Activated CD4-positive, alpha-beta T cell treated with anti-CD3 and anti-CD28 coated beads, Interleukin-2, amount 10 ng/mL, durations not matched to agents 24 days and 14 days (primary cell): Measurements from ENCODE around the gene CD200R1. TPM values are rescaled to one million over a fixed set of nuclear protein-coding genes. Genes with fewer than 3 reads are reported as not detected.
A peak's percentile ranks its signal among the peaks of the same experiment; 100 is the strongest.

ENCODE experiments used
- DNase-seq: peaks from one replicate; pipeline ENCODE4 v3.0.0; 2022
- H3K27ac Mint-ChIP-seq: one replicate; pipeline ENCODE4 v1.8.0; 2022; ENCODE audit warnings: mild to moderate bottlenecking, mixed read lengths
- H3K27me3 Mint-ChIP-seq: one replicate; pipeline ENCODE4 v1.8.0; 2022; ENCODE audit warnings: mixed read lengths
- H3K36me3 Mint-ChIP-seq: one replicate; pipeline ENCODE4 v1.8.0; 2022; ENCODE audit warnings: low read depth, mild to moderate bottlenecking, mixed read lengths
- H3K4me1 Mint-ChIP-seq: one replicate; pipeline ENCODE4 v1.8.0; 2021; ENCODE audit warnings: mixed read lengths
- H3K4me3 Mint-ChIP-seq: one replicate; pipeline ENCODE4 v1.8.0; 2022; ENCODE audit warnings: mild to moderate bottlenecking, moderate library complexity, mixed read lengths
- H3K9me3 Mint-ChIP-seq: one replicate; pipeline ENCODE4 v1.8.0; 2021; ENCODE audit warnings: mixed read lengths
- intact Hi-C: fragments of 100-400 bp; cut with micrococcal nuclease; formaldehyde crosslinking; loops from one replicate; pipeline ENCODE4 v1.15.1; 2023
- total RNA-seq: library from RNA; stranded (reverse); gene quantifications from 2 replicates; pipeline ENCODE4 v1.2.3, GENCODE V29; 2022

The CD200R1 gene, protein sequence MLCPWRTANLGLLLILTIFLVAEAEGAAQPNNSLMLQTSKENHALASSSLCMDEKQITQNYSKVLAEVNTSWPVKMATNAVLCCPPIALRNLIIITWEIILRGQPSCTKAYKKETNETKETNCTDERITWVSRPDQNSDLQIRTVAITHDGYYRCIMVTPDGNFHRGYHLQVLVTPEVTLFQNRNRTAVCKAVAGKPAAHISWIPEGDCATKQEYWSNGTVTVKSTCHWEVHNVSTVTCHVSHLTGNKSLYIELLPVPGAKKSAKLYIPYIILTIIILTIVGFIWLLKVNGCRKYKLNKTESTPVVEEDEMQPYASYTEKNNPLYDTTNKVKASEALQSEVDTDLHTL
- total RNA-seq, result 3.8 TPM in 2 replicates

DNA sequence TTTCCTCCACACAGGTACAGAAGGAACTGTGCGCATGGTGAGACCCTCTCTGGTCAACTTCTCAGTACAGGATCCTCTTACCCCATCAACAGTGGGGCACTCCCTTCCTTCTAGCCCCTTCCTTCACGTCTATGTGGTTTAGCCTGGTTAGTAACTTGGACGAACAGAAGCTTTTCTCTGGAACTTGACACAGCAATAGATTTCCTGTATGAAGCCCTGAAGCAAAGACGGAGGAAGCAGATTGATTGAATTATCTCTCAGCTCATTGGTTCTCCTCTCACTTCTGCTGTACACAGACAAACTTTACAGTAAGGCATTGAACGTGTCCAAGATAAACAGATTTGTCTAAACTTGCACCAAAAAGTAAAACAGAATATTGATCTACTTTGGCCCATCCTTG, at the start of gene CD200R1:
CD200R1 (minus strand) TSS at position 210 of the 400 bp plus-strand sequence. CDS start 246 bp downstream, outside the sequence.
- no peaks in the 10 kb centered on the region for H3K27me3 Mint-ChIP-seq
- no peaks in the 10 kb centered on the region for H3K9me3 Mint-ChIP-seq
- peak; percentile 75 for DNase-seq
- peak within 1 kb of the TSS; percentile 93 for H3K27ac Mint-ChIP-seq
- intact Hi-C loops, result loop anchor here (5.0 to 10.0 kb wide), 4 partner anchors 478 to 840 kb away; partner anchors contain the start of genes ATP6V1A, BTLA, GCSAM and NAA50
- peaks cover 3% of the 10 kb centered on the region for H3K36me3 Mint-ChIP-seq
- H3K4me3 Mint-ChIP-seq, result peak within 1 kb of the TSS; percentile 85
- H3K4me1 Mint-ChIP-seq, result peaks cover 66% of the 10 kb centered on the region

DNA sequence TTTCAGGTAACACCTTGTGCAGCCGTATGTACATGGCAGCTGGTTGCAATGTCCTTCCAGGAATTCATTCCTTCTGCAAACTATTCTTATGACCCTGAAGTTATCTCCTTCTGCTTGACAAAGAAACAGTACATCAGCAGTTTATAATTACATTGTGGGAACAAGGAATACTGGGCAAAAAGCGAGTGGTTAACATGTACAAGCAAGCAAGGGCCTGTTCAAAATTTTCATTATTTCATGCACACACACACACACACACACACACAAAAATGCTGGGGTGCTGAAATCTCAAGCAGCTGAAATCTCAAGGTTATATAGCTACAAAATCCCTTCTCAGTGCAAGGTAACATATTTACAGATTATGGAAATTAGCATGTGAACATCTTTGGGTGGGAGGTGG, 46.6 kb upstream of the CD200R1 start:
- H3K27me3 Mint-ChIP-seq, result no peaks in the 10 kb centered on the region
- H3K27ac Mint-ChIP-seq, result no peak overlapping the region
- H3K9me3 Mint-ChIP-seq, result no peaks in the 10 kb centered on the region
- no peak overlapping the region for H3K4me3 Mint-ChIP-seq
- peaks cover 19% of the 10 kb centered on the region for H3K36me3 Mint-ChIP-seq
- DNase-seq, result no peak
- intact Hi-C loops, result no loop called here
- H3K4me1 Mint-ChIP-seq, result peaks cover 31% of the 10 kb centered on the region

DNA sequence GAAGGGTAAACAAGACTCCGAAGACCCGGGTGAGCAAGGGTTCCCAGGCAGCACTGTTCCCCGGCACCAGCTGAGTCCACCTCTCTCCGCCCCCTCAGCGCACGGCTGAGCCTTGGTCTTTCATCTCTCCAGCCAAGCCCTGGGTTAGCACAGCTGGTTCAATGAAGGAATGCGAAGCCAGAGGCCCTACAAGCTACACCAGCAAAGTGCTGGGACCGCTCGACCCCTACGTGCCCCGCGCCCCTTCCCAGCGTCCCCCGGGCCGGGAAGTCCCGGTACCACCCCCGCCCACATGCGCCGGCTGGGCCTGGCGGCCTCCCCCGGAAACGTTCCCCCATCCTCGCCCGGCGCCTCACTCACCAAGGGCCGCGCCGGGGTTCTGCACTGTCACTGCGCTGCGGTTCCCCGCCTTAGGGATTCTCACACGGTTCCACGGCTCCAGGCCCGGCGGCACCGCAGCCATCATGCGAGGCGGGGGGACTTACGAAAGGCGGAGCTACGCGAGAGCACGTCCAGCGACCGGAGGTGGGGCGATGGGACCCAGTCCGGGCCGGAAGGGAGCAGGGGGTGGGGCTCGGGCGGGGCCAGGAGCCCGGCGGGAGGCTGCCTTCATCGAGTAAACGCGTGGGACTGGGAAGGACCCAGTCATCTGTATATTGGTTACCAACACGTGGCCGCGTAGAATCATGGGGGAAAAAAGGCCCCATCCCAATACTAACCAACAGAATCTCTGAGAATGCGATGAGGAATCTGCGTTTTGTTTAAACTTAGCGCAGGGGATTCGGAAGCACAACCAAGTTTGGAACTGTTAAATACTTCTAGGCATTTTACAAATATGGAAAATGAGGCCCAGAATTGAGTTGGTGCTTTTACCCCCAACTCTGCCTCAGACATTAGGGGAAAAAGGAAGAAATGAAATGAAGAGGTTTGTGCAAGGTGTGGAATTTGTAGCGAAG, 44.6 kb upstream of the CD200R1 start:
- DNase-seq, result peak; percentile 94
- intact Hi-C loops, result loop anchor here (1.0 to 10.0 kb wide), 11 partner anchors 14 to 1195 kb away; partner anchors contain the start of genes ATP6V1A, CCDC191, GTPBP8 and NAA50
- Mint-ChIP-seq H3K4me3 (peak overlapping the region; percentile 89), H3K27ac (peak overlapping the region; percentile 97), H3K9me3 (no peaks in the 10 kb centered on the region), H3K27me3 (no peaks in the 10 kb centered on the region), H3K36me3 (peaks cover 31% of the 10 kb centered on the region), H3K4me1 (peaks cover 40% of the 10 kb centered on the region)

DNA sequence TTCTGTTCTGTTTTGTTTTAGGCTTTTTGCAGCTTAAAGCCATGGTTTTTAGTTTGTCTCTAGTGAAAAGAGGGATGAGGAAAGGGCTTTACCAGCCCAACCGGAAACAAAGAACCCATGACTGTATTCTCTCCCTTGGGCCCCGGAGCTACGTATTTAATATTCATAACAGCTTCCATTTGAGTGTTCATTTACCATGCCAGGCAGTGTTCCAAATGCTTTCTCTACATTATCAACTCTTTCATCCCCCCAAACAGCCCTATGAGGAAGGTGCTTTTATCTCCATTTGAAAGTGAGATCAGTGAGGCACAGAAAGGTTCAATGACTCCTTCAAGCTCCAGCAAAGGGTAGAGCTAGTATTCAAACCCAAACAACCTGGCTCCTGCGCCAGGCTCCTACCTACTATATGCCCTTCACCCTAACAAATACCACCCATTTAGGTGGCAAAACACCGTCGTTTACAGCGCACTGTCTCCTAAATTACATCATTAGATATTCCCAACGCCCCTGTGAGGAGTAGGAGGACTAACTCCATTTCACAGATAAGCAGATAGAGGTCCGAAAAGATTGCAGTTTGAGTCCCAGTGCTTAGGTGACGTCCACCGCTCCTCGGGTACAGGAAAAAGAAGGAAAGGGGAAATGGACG, 43.8 kb upstream of the CD200R1 start:
- no peaks in the 10 kb centered on the region for H3K27me3 Mint-ChIP-seq
- peak overlapping the region; percentile 97 for H3K27ac Mint-ChIP-seq
- intact Hi-C loops, result loop anchor here (1.0 to 10.0 kb wide), 11 partner anchors 13 to 1196 kb away; partner anchors contain the start of genes ATP6V1A, CCDC191, GTPBP8 and NAA50
- peak; percentile 66 for DNase-seq
- H3K4me1 Mint-ChIP-seq, result peaks cover 42% of the 10 kb centered on the region
- peaks cover 35% of the 10 kb centered on the region for H3K36me3 Mint-ChIP-seq
- H3K9me3 Mint-ChIP-seq, result no peaks in the 10 kb centered on the region
- peak overlapping the region; percentile 89 for H3K4me3 Mint-ChIP-seq

DNA sequence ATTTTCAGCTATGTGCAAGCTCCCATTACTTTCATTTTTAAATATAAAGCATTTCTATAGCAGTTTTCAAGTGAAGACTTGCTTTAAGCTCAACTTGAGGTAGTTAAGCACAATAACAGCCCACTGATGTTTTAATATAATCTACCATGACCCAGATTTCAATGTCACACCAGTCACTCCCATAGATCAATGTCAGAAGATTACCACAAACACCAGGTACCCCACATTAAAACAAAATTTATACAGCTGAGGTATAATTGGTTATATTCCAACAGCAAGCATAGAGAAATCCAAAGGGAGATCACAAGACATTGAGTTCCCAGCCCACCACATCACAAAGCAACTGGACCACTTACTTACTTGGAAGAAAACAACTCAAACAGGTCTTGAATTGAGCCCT, 38.7 kb upstream of the CD200R1 start:
- H3K4me3 Mint-ChIP-seq, result no peak overlapping the region
- H3K27ac Mint-ChIP-seq, result no peak overlapping the region
- H3K36me3 Mint-ChIP-seq, result peaks cover 67% of the 10 kb centered on the region
- H3K9me3 Mint-ChIP-seq, result no peaks in the 10 kb centered on the region
- peaks cover 44% of the 10 kb centered on the region for H3K4me1 Mint-ChIP-seq
- intact Hi-C loops, result loop anchor here (10.0 kb wide), 1 partner anchor 1201 kb away; no protein-coding TSS in a partner anchor
- no peak for DNase-seq
- H3K27me3 Mint-ChIP-seq, result no peaks in the 10 kb centered on the region

DNA sequence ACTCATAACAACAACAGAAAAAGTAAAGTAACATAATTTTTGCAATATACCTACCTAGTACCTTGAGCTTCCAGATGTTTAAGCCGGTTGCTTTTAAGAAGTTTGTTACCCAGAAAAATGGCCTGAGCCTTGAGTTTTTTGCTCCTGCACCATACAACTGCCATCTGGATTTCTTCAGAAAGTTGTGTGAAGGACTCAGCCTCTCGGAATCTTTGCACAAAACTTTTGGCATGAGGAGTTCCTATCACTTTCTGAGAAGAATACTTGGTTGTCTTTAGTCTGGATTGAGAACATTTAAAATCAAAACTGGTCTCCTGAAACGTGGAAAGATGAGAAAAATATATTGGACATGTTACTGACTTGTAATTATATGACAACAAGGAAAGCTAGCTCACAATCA, 33.2 kb upstream of the CD200R1 start:
- H3K27me3 Mint-ChIP-seq, result no peaks in the 10 kb centered on the region
- DNase-seq, result no peak
- H3K4me1 Mint-ChIP-seq, result peaks cover 46% of the 10 kb centered on the region
- intact Hi-C loops, result no loop called here
- no peak overlapping the region for H3K4me3 Mint-ChIP-seq
- peaks cover 76% of the 10 kb centered on the region for H3K36me3 Mint-ChIP-seq
- no peak overlapping the region for H3K27ac Mint-ChIP-seq
- H3K9me3 Mint-ChIP-seq, result no peaks in the 10 kb centered on the region

DNA sequence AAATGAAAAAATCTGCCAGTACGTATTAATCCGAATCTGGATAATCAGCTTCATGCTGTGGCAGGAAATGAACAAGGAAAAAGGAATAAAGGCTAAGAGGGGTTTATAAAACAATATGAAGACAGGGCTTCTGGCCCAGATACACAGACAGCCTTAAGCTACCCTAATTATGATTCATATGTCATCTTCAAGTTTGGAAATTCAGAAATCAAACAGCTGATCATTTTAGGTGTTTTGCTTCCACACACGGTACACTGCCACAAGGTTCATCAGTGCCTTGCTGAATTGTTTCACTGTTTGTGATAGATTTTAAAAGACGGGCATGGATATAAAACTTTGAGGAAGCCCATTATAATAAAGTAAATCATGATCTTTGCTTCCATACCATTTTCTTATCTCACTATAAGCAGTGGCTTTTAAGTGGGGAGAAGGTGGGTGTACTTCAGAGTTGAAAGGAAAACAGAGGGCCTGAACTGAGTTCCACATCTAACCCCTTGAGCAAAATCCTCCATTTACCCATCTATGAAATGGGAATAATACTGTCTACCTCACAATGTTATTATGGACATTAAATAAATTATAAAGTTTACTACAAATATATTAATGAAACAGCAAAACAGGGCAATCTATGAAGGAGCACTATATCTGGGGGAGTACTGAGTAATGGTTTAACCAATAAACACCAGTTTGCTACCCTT, 31.6 kb upstream of the CD200R1 start:
- Mint-ChIP-seq H3K27me3 (no peaks in the 10 kb centered on the region), H3K9me3 (no peaks in the 10 kb centered on the region), H3K4me3 (peak overlapping the region; percentile 77), H3K27ac (peak overlapping the region; percentile 88), H3K36me3 (peaks cover 75% of the 10 kb centered on the region), H3K4me1 (peaks cover 53% of the 10 kb centered on the region)
- intact Hi-C loops, result no loop called here
- no peak for DNase-seq

DNA sequence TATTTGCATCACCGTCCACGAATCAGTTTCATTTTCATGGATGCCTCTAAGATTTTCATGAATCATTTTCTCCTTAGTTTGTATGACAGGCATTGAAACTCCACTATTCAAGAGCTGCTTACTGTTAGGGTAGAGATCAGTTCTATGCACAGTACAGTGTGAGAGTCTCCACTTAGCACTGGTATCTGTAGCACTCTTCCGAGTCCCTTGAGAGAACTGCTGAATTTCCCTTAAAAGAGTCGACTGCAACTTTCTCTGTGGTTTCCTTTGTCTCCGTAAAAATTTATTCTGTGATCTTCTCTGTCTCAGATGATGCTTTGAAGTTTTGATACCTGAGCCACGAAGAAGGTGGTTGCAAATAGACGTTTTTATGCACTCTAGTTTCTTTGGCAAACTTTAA, 30.7 kb upstream of the CD200R1 start:
- peak overlapping the region; percentile 88 for H3K27ac Mint-ChIP-seq
- H3K4me3 Mint-ChIP-seq, result peak overlapping the region; percentile 77
- peak; percentile 77 for DNase-seq
- peaks cover 56% of the 10 kb centered on the region for H3K4me1 Mint-ChIP-seq
- H3K9me3 Mint-ChIP-seq, result no peaks in the 10 kb centered on the region
- no peaks in the 10 kb centered on the region for H3K27me3 Mint-ChIP-seq
- intact Hi-C loops, result loop anchor here (1.0 kb wide), 7 partner anchors 14 to 333 kb away; partner anchors contain the start of gene GTPBP8
- peaks cover 73% of the 10 kb centered on the region for H3K36me3 Mint-ChIP-seq

DNA sequence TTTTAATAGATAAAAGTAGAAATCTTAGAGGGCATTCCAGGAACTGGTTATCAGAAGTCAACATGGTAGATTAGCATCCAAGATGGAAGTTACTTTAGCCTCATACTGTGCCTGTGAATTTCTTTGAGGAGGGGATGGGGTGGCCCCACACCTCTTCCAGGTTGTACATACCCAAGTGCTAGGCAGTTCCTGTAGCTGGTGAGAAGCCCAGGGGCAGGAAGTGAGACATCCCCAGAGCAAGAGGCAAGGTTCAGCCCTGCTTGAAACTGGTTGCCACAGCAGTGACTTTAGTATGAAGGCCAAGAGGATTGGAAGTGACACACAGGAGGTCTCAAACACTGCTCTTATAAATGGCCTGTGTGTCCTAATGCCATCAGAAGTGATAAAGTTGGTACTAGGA, 27.8 kb upstream of the CD200R1 start:
- Mint-ChIP-seq H3K4me3 (peak overlapping the region; percentile 13), H3K36me3 (peaks cover 74% of the 10 kb centered on the region), H3K4me1 (peaks cover 58% of the 10 kb centered on the region), H3K27ac (peak overlapping the region; percentile 74), H3K27me3 (no peaks in the 10 kb centered on the region), H3K9me3 (no peaks in the 10 kb centered on the region)
- intact Hi-C loops, result no loop called here
- DNase-seq, result peak; percentile 84

DNA sequence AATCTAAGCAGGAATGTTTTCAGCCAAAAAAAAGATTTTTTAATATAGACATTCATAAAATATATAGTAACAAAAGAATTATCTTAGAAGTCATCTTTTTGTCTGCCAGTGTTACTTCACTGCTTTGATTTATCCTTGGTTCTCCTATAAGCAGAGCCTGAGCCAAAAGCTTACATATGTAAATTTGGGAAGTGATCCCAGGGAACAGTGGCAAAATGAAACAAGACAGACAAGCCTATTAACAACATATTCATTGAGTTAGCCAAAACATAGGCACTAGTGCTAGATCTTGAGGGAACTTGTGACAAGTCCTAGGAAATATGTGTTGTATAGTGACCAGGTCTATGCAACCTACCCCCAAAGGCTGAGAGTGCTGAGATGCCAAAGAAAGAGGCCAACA, 27.1 kb upstream of the CD200R1 start:
- Mint-ChIP-seq H3K27ac (peak overlapping the region; percentile 74), H3K4me3 (no peak overlapping the region), H3K36me3 (peaks cover 71% of the 10 kb centered on the region), H3K27me3 (no peaks in the 10 kb centered on the region), H3K4me1 (peaks cover 58% of the 10 kb centered on the region), H3K9me3 (no peaks in the 10 kb centered on the region)
- intact Hi-C loops, result no loop called here
- DNase-seq, result no peak

DNA sequence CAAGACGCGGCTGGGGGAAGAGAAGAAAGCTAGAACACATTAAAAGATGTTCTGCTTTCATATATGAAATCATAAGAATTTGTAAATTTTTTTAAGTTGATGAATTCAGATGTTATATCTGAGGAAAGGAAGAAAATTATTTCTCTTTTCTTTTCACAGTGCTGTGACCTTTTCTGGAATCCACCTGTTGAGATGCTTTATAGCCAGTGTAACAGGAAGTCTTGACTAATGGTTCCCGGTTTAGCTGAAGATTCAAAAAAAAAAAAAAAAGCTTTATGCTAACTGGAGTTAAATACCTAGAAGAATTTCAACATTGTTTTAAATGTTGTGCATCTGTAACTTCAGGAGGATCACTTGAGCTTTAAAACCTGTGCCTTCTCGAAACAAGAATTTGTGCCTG, 25.8 kb upstream of the CD200R1 start:
- no peak overlapping the region for H3K4me3 Mint-ChIP-seq

DNA sequence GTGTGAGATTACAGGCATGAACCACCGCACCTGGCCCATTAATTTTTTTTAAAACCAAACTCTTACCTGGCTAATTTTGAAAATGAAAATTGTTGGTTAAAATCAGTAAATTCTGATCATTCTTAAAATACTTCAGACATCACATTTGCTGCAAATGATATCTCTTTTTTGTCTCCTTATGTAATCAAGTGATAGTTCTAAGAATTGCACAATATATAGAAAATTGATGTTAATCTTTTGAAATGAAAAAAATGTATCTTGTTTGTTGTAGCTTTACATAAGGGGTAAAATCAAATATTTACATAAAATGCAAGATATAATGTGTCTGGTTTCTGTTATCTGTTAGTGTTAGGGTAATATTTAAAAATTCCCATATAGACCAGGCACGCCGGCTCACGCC, 20.9 kb upstream of the CD200R1 start:
- peaks cover 41% of the 10 kb centered on the region for H3K36me3 Mint-ChIP-seq
- H3K9me3 Mint-ChIP-seq, result no peaks in the 10 kb centered on the region
- H3K27ac Mint-ChIP-seq, result no peak overlapping the region
- no peak for DNase-seq
- no peak overlapping the region for H3K4me3 Mint-ChIP-seq
- peaks cover 43% of the 10 kb centered on the region for H3K4me1 Mint-ChIP-seq
- intact Hi-C loops, result loop anchor here (10.0 kb wide), 1 partner anchor 1451 kb away; the partner anchor contains the start of gene CD96
- no peaks in the 10 kb centered on the region for H3K27me3 Mint-ChIP-seq

More for the DNA sequence above, 25.8 kb upstream of the CD200R1 start:
- H3K4me1 Mint-ChIP-seq, result peaks cover 46% of the 10 kb centered on the region
- no peaks in the 10 kb centered on the region for H3K9me3 Mint-ChIP-seq
- peak overlapping the region; percentile 60 for H3K27ac Mint-ChIP-seq
- H3K27me3 Mint-ChIP-seq, result no peaks in the 10 kb centered on the region
- peaks cover 63% of the 10 kb centered on the region for H3K36me3 Mint-ChIP-seq
- intact Hi-C loops, result no loop called here
- no peak for DNase-seq
